ENCODE data around the gene GPN3. TPM values are rescaled to one million over a fixed set of nuclear protein-coding genes. Genes with fewer than 3 reads are reported as not detected.
A peak's percentile ranks its signal among the peaks of the same experiment; 100 is the strongest.

The GPN3 gene
- total and polyA plus RNA-seq, 8 donors = 26.6 to 36.8 (median 29.1) TPM

DNA sequence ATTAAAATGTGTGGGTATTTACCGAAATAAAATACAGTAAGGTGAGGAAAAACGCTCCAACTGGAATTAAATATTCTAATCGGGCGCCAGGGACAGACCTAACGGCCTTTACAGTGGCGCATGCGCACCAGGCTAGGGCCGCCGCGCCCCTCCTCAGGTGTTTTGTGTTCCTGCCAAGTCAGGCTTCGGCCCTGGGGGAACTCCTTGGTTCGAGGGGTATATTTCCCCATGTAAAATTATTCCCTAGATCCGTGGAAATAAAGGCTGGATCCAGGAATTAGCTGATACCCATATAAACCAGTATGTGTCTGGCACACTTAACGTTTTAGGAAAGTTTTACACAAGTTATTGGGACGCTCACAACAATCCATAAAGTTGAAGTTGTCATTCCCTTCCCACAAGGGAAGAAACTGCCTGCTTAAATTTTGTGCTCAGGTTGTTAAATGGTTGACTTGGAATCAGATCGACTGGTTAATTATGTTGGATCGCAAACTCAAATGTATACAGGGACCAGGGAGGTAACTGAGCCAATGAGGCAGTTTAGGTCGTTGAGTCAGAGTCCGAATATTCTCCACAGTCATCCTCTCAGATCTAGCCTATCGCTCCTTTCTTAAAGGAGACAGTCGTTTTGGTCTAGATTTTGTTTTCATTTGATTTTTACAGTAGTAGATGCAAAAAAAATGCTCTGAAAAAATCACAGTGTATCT lies 63.9 kb downstream of the GPN3 start:
- ATAC-seq (peak; percentile 82), DNase-seq (peak; percentile 65 to 93 (median 75))
- peaks cover 4 to 14% of the 10 kb centered on the region in 2 donors for H3K4me1 ChIP-seq
- H3K27me3 ChIP-seq = no peaks in the 10 kb centered on the region
- intact Hi-C loops (cut with DNase I) = no loop called here
- H3K27ac ChIP-seq = peak overlapping the region; percentile 94 to 96
- TF ChIP-seq, protein P1, sequence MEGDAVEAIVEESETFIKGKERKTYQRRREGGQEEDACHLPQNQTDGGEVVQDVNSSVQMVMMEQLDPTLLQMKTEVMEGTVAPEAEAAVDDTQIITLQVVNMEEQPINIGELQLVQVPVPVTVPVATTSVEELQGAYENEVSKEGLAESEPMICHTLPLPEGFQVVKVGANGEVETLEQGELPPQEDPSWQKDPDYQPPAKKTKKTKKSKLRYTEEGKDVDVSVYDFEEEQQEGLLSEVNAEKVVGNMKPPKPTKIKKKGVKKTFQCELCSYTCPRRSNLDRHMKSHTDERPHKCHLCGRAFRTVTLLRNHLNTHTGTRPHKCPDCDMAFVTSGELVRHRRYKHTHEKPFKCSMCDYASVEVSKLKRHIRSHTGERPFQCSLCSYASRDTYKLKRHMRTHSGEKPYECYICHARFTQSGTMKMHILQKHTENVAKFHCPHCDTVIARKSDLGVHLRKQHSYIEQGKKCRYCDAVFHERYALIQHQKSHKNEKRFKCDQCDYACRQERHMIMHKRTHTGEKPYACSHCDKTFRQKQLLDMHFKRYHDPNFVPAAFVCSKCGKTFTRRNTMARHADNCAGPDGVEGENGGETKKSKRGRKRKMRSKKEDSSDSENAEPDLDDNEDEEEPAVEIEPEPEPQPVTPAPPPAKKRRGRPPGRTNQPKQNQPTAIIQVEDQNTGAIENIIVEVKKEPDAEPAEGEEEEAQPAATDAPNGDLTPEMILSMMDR (IDR thresholded peaks at IDR 0.05) = no peak
- no peaks in the 10 kb centered on the region for H3K9me3 ChIP-seq
- H3K4me3 ChIP-seq = peak overlapping the region; percentile 98 to 100
- peaks cover 0 to 21% of the 10 kb centered on the region in 2 donors for H3K36me3 ChIP-seq

DNA sequence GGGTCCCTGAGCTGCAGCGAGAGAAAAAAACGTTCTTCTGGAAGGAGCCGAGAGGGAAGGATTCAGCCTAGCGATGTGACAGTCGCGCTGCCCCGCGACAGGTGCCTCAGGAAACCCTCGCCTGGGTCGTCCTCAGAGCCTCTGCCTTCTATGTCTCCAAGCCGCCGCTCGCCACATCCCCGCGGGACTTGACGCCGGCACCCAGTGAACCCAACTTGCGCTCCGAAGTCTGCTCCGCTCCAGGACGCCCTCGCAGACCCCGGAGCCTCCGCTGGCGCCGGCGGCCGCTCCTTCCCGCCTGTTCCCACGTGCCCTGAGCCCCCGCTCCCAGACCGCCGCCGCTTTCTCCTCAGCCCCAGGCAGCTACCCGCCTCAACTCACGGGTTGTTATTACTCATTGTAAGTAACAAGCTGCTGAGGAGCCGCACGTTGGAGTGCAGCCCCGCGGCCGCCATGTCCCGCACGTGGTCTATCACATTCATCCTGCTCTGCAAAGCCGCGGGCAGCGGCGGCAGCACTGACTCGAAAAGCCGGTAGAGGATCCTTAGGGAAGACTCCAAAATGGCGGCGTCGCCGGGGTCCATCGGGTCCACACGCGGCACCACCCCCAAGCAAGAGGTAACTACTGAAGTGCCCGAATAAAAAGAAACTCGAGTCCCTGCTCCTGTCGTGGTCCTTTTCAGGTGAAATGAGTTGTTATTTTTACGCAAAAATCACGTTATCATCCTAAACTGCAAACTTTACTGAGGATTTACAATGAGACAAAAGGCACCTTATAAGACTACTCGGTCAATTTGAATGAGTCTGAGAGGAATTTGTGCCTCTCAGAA lies 64.7 kb downstream of the GPN3 start, which contains the start of gene ANAPC7:
Gene ANAPC7, minus strand, starts transcription at position 563 of the 830 bp plus-strand sequence. Its CDS starts 81 bp downstream, at position 482.
- ATAC-seq (peak; percentile 99), DNase-seq (peak; percentile 85 to 97 (median 92))
- H3K36me3 ChIP-seq = peaks cover 0 to 27% of the 10 kb centered on the region in 2 donors
- H3K27me3 ChIP-seq = no peaks in the 10 kb centered on the region
- intact Hi-C loops (cut with DNase I) = no loop called here
- no peaks in the 10 kb centered on the region for H3K9me3 ChIP-seq
- peak within 1 kb of the TSS; percentile 98 to 100 for H3K4me3 ChIP-seq
- peaks cover 4 to 14% of the 10 kb centered on the region in 2 donors for H3K4me1 ChIP-seq
- TF ChIP-seq, protein P1 (IDR thresholded peaks at IDR 0.05) = no peak
- H3K27ac ChIP-seq = peak within 1 kb of the TSS; percentile 94 to 96

Other genes with a start within 250 kb of the GPN3 start
- 100 to 1,000 TPM; 204 to 258 TPM for gene ATP2A2, start 187.0 kb downstream of the GPN3 start, total RNA-seq
- 100 to 1,000 TPM; 118 to 151 (median 133) TPM for gene ATP2A2, start 187.0 kb downstream of the GPN3 start, polyA plus RNA-seq (ENCODE audit: insufficient read length in 6 of 6)
- 10 to 100 TPM; 48.6 to 49.8 TPM for gene ANAPC7, start 64.5 kb downstream of the GPN3 start, total RNA-seq
- 10 to 100 TPM; 72.5 to 94.6 (median 88.1) TPM for gene ANAPC7, start 64.5 kb downstream of the GPN3 start, polyA plus RNA-seq (ENCODE audit: insufficient read length in 6 of 6)
- gene ARPC3, start 17.9 kb downstream of the GPN3 start, total RNA-seq = 100 to 1,000 TPM; 239 to 273 TPM
- 100 to 1,000 TPM; 190 to 218 (median 204) TPM for gene ARPC3, start 17.9 kb downstream of the GPN3 start, polyA plus RNA-seq (ENCODE audit: insufficient read length in 6 of 6)
- gene FAM216A, start 588 bp upstream of the GPN3 start, total RNA-seq = 1 to 10 TPM; 3.9 to 5.6 TPM
- 10 to 100 TPM; 15.6 to 21.3 (median 16.9) TPM for gene FAM216A, start 588 bp upstream of the GPN3 start, polyA plus RNA-seq (ENCODE audit: insufficient read length in 6 of 6)
- gene VPS29, start 33.9 kb upstream of the GPN3 start, total RNA-seq = 100 to 1,000 TPM in 1 of 2 donors, 10 to 100 TPM in 1; 91.7 to 115 TPM
- gene VPS29, start 33.9 kb upstream of the GPN3 start, polyA plus RNA-seq (ENCODE audit: insufficient read length in 6 of 6) = 100 to 1,000 TPM; 131 to 151 (median 139) TPM
- 1 to 10 TPM in 1 of 2 donors, under 1 TPM in 1; 0.55 to 1.3 TPM for gene RAD9B, start 34.1 kb upstream of the GPN3 start, total RNA-seq
- gene RAD9B, start 34.1 kb upstream of the GPN3 start, polyA plus RNA-seq (ENCODE audit: insufficient read length in 6 of 6) = 1 to 10 TPM; 1.4 to 1.8 (median 1.7) TPM
- gene PPTC7, start 115.1 kb upstream of the GPN3 start, total RNA-seq = 10 to 100 TPM; 22.3 to 24.2 TPM
- 10 to 100 TPM; 13.3 to 17.0 (median 14.7) TPM for gene PPTC7, start 115.1 kb upstream of the GPN3 start, polyA plus RNA-seq (ENCODE audit: insufficient read length in 6 of 6)
- gene TCTN1, start 145.9 kb upstream of the GPN3 start, total RNA-seq = 10 to 100 TPM; 34.1 to 44.5 TPM
- gene TCTN1, start 145.9 kb upstream of the GPN3 start, polyA plus RNA-seq (ENCODE audit: insufficient read length in 6 of 6) = 10 to 100 TPM; 64.0 to 84.3 (median 76.9) TPM
- 10 to 100 TPM; 10.7 to 12.4 TPM for gene HVCN1, start 220.9 kb upstream of the GPN3 start, total RNA-seq
- gene HVCN1, start 220.9 kb upstream of the GPN3 start, polyA plus RNA-seq (ENCODE audit: insufficient read length in 6 of 6) = 10 to 100 TPM; 15.5 to 19.3 (median 17.8) TPM